HepG2 (cell line): ENCODE data around the gene CPT1B. TPM values are rescaled to one million over a fixed set of nuclear protein-coding genes. Genes with fewer than 3 reads are reported as not detected.

Experiments
- ARID3A ChIP-seq: IDR thresholded peaks from 2 replicates; pipeline ENCODE4 v1.6.1; 2012; ENCODE audit warnings: low read depth, low read length, improper control_type of control experiment
- ZNF318 ChIP-seq: sonication (generic); formaldehyde crosslinking; IDR thresholded peaks from 2 replicates; pipeline ENCODE4 v1.4.0; 2020; ENCODE audit warnings: mild to moderate bottlenecking, missing genetic modification reagents
- ZNF775 ChIP-seq: sonication (generic); formaldehyde crosslinking; IDR thresholded peaks from 2 replicates; pipeline ENCODE4 v1.4.0; 2020; ENCODE audit warnings: missing genetic modification reagents, mild to moderate bottlenecking, moderate library complexity, borderline replicate concordance
- polyA plus RNA-seq, 8 experiments: library from polyadenylated mRNA; depleted of rRNA in 3 of 8; stranded (reverse) in 7 of 8; unstranded in 1 of 8; fragments of >200 nt; fragmentation: Illumina TruSeq in 4 of 8; extraction: Trizol in 4 of 8; gene quantifications; 2 replicates each; pipeline versions ENCODE4 v1.2.1 to v1.2.3, GENCODE V29; 2011 to 2016; ENCODE audit warnings: low read depth in 4 of 8, missing spikeins in 1 of 8, mixed read lengths in 1 of 8; ENCODE audit not compliant: insufficient read depth in 1 of 8
- total RNA-seq, 5 experiments: library from RNA; depleted of rRNA; stranded (reverse); fragments of >200 nt; fragmentation: Illumina TruSeq; extraction: Trizol; gene quantifications; 2 replicates each; pipeline ENCODE4 v1.2.3, GENCODE V29; 2016; ENCODE audit warnings: low read depth in 1 of 5

Gene CPT1B
- total and polyA plus RNA-seq, 2 of the 13 experiments (the other 11 are each of a cell fraction or from before 2014, with no cell fraction given), result 9.2 to 19.5 TPM

- TF ChIP-seq ZNF318 (CRISPR knock-in tag), result no peak
- no peak for TF ChIP-seq ZNF775 (CRISPR knock-in tag)
- TF ChIP-seq ARID3A, result no peak
Observed at GRCh38 chr22:50522208-50522805, 55.9 kb downstream of the CPT1B start (continued).
